ENCODE data around the gene SELENOM. TPM values are rescaled to one million over a fixed set of nuclear protein-coding genes. Genes with fewer than 3 reads are reported as not detected.

SELENOM gene
- total RNA-seq, 6 experiments from 2014 or later, result 237 to 356 (median 265) TPM

DNA sequence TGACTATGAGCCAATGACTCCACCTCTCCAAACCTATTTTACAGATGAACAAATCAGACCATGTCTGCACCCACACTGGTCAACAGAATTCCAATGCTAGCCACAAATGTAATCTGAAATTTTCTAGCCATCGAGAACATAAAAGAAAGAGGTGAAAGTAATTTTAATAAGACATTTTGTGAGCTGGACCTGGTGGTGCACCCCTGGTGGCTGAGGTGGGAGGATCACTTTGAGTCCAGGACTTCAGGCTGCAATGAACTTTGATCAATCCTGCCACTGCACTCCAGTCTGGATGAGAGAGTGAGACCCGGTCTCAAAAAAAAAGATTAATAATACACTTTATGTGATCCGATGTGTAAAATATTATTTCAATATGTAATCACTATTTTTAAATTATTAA is 43.2 kb upstream of the SELENOM start:
- H3K36me3 Mint-ChIP-seq (ENCODE audit: low read depth), result peaks cover 10% of the 10 kb centered on the region
- H3K27me3 Mint-ChIP-seq (ENCODE audit: insufficient read depth), result no peaks in the 10 kb centered on the region
- TF ChIP-seq, protein P1, sequence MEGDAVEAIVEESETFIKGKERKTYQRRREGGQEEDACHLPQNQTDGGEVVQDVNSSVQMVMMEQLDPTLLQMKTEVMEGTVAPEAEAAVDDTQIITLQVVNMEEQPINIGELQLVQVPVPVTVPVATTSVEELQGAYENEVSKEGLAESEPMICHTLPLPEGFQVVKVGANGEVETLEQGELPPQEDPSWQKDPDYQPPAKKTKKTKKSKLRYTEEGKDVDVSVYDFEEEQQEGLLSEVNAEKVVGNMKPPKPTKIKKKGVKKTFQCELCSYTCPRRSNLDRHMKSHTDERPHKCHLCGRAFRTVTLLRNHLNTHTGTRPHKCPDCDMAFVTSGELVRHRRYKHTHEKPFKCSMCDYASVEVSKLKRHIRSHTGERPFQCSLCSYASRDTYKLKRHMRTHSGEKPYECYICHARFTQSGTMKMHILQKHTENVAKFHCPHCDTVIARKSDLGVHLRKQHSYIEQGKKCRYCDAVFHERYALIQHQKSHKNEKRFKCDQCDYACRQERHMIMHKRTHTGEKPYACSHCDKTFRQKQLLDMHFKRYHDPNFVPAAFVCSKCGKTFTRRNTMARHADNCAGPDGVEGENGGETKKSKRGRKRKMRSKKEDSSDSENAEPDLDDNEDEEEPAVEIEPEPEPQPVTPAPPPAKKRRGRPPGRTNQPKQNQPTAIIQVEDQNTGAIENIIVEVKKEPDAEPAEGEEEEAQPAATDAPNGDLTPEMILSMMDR (IDR thresholded peaks at IDR 0.05), result peak; percentile 74
- peaks cover 16% of the 10 kb centered on the region for H3K9me3 Mint-ChIP-seq
- H3K4me3 Mint-ChIP-seq, result no peak overlapping the region
- no peak for DNase-seq
- H3K4me1 Mint-ChIP-seq (ENCODE audit: low read depth), result peaks cover 21% of the 10 kb centered on the region
- H3K27ac Mint-ChIP-seq, result no peak overlapping the region

DNA sequence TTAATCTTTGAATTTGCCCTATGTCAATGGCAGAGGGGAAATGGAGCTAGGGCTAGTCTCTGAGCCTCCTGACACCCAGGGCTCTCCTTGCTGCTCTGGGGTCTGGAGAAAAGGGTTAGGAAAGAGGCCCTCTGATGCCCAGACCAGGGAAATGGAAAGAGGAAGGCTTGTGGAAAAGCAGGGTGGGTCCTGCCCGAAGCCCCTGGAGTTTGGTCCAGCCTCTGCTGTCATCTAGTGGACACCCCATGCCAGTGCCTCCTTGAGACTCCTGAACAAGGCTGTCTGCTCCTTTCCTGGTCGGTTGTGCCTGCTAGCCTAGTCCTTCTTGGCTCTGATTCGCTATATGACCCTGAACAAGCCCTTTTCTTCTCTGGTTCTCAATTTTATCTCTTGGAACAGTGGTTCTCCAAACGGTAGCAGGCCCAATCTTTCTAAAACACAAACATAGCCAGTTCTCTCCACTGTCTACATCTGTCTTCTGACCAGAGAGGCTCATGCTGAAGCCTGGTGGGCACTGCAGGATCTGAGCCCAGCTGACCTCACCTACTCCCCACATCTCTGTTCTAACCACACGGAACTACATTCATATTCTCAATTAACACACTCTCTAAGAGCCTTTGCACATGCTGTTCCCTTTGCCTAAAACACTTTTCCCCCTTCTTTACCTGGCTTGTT is 41.7 kb upstream of the SELENOM start:
- Mint-ChIP-seq H3K4me3 (no peak overlapping the region), H3K27ac (peak overlapping the region; percentile 30; the same call in 1 of the 2 replicates), H3K9me3 (peaks cover 28% of the 10 kb centered on the region), H3K27me3 (ENCODE audit: insufficient read depth) (no peaks in the 10 kb centered on the region), H3K36me3 (ENCODE audit: low read depth) (peaks cover 10% of the 10 kb centered on the region), H3K4me1 (ENCODE audit: low read depth) (peaks cover 18% of the 10 kb centered on the region)
- TF ChIP-seq, protein P1 (IDR thresholded peaks at IDR 0.05), result peak; percentile 90
- peak; percentile 65 for DNase-seq

DNA sequence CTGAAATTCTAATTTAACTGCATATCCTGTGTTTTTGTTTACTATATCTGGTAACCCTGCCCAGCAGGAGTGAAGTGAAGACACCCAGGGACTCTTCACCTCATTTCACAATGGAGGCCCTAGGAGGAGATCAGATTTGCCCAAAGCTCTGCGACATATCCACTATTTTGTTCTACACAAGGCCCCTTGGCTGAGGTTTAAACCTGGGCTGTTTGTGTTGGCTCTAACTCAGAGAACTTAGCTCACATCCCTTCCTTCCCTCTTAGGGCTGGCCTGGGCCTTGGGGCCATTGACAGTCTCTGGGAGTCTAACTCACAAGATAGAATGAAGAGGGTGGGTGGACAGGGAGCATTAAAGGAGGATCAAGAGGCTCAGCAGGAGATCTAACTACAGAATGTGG is 41.1 kb upstream of the SELENOM start:
- Mint-ChIP-seq H3K27ac (peak overlapping the region; percentile 30; the same call in 1 of the 2 replicates), H3K36me3 (ENCODE audit: low read depth) (peaks cover 10% of the 10 kb centered on the region), H3K9me3 (peaks cover 28% of the 10 kb centered on the region), H3K4me3 (no peak overlapping the region), H3K27me3 (ENCODE audit: insufficient read depth) (no peaks in the 10 kb centered on the region), H3K4me1 (ENCODE audit: low read depth) (peaks cover 24% of the 10 kb centered on the region)
- TF ChIP-seq, protein P1 (IDR thresholded peaks at IDR 0.05), result no peak
- DNase-seq, result no peak

DNA sequence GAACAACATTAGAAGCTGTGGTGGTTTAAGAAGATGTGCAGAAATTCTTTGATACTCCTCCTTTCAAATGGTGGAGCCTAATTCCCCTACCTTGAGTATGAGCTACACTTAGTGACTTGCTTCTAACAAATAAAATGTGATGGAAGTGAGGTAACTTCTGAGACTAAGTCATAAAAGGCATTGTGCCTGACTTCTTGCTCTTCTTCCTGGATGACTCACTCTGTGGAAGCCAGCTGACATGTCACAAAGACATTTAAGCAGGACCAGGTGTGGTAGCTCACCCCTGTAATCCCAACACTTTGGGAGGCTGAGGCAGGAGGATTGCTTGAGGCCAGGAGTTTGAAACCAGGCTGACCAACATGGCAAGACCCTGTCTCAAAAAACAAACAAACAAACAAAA is 36.9 kb upstream of the SELENOM start:
- Mint-ChIP-seq H3K27ac (no peak overlapping the region), H3K4me3 (no peak overlapping the region), H3K27me3 (ENCODE audit: insufficient read depth) (peaks cover 9% of the 10 kb centered on the region), H3K9me3 (peaks cover 28% of the 10 kb centered on the region), H3K36me3 (ENCODE audit: low read depth) (peaks cover 10% of the 10 kb centered on the region), H3K4me1 (ENCODE audit: low read depth) (peaks cover 25% of the 10 kb centered on the region)
- TF ChIP-seq, protein P1 (IDR thresholded peaks at IDR 0.05), result no peak
- DNase-seq, result peak; percentile 29

DNA sequence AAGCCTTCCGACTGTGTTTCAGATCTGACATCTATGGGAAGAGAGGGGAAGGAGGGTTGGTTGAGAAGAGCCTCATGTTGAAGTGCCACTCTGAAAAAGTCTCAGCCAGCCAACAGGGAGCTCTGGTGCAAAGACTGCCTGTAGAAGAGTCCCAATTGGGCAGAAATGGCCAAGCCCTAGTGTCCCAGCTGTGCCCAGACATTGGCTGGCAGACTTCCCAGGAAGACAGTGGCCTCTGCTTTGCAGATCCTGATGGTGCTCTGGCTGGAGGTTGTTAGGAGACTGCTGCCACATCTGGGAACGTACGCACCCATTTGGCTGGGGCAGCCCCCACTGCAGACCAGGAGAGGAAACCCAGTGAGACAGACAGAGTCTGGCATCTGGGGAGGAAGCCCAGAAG is 36.2 kb upstream of the SELENOM start:
- peak overlapping the region; percentile 4; the same call in 1 of the 2 replicates for H3K27ac Mint-ChIP-seq
- peaks cover 18% of the 10 kb centered on the region for H3K4me1 Mint-ChIP-seq (ENCODE audit: low read depth)
- peaks cover 10% of the 10 kb centered on the region for H3K36me3 Mint-ChIP-seq (ENCODE audit: low read depth)
- no peak for DNase-seq
- no peak overlapping the region for H3K4me3 Mint-ChIP-seq
- peaks cover 28% of the 10 kb centered on the region for H3K9me3 Mint-ChIP-seq
- H3K27me3 Mint-ChIP-seq (ENCODE audit: insufficient read depth), result peaks cover 16% of the 10 kb centered on the region
- TF ChIP-seq, protein P1 (IDR thresholded peaks at IDR 0.05), result no peak
